HepG2 (cell line): ENCODE measurements around the gene KEL.

Source experiments
- KLF13 ChIP-seq: sonication (generic); formaldehyde crosslinking; IDR thresholded peaks from 2 replicates; pipeline ENCODE4 v1.4.0; 2020; ENCODE audit warnings: mild to moderate bottlenecking, missing genetic modification reagents
- RAD21 ChIP-seq: fragments of 450-650 bp; formaldehyde crosslinking; IDR thresholded peaks from 2 replicates; pipeline ENCODE4 v1.5.0; 2020; ENCODE audit warnings: mild to moderate bottlenecking

DNA sequence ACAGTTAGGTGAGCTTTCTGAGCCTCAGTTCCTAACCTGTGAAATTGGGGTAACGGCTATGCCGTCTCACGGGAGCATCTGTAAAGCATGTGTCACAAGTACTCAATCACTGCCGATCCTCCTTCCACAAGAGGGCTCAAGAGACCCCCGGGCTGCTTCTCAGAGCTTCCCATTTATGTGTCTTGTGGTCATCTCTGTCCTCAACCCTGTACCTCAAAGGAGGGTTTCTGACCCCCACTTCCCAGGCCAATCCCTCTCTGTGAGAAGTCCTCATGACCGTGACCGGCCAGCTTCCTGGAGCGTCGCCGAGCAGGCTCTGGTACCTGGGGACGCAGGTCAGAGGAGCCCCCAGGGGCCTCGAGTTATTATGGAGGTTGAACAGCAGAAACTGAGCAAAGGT, 28.1 kb downstream of the KEL start:
- no peak for TF ChIP-seq KLF13
- TF ChIP-seq RAD21 (CRISPR knock-in tag), result no peak
